Vagina (tissue), 2 donors: ENCODE measurements around the gene FFAR1. TPM values are rescaled to one million over a fixed set of nuclear protein-coding genes. Genes with fewer than 3 reads are reported as not detected.

ENCODE experiments used
- DNase-seq, 2 donors: peaks; one replicate each; pipeline ENCODE4 v3.0.0-alpha.2; 2017; ENCODE audit errors: extremely low spot score in 2 of 2
- H3K27ac ChIP-seq: fragments of 200-600 bp; sonication (generic); one replicate; pipeline ENCODE4 v1.5.1; 2019
- H3K27me3 ChIP-seq: fragments of 200-600 bp; sonication (generic); one replicate; pipeline ENCODE4 v1.5.1; 2019
- H3K36me3 ChIP-seq, 2 donors: fragments of 200-600 bp; sonication (generic); one replicate each; pipeline ENCODE4 v1.5.1; 2017 to 2019
- H3K4me1 ChIP-seq: fragments of 200-600 bp; sonication (generic); one replicate; pipeline ENCODE4 v1.5.1; 2019
- H3K4me3 ChIP-seq, 2 donors: fragments of 200-600 bp; sonication (generic); 1 replicate in 1 of 2; 2 replicates in 1 of 2; pipeline ENCODE4 v1.5.1; 2016 to 2019
- H3K9me3 ChIP-seq: fragments of 200-600 bp; sonication (generic); one replicate; pipeline ENCODE4 v1.5.1; 2019
- CTCF ChIP-seq, 3 experiments: fragments of 450-650 bp in 2 of 3; fragments of 200-600 bp in 1 of 3; sonication (generic) in 1 of 3; IDR thresholded peaks; one replicate each; pipeline ENCODE4 v1.5.1; 2017 to 2019; ENCODE audit warnings: antibody characterized with exemption in 3 of 3, mild to moderate bottlenecking in 2 of 3, moderate library complexity in 2 of 3
- POLR2A ChIP-seq, 2 donors: fragments of 450-650 bp; IDR thresholded peaks; one replicate each; pipeline ENCODE4 v1.6.1; 2017; ENCODE audit warnings: antibody characterized with exemption in 2 of 2, mild to moderate bottlenecking in 2 of 2, moderate library complexity in 2 of 2
- POLR2AphosphoS5 ChIP-seq, 2 donors: sonication (generic); formaldehyde crosslinking; IDR thresholded peaks; one replicate each; pipeline ENCODE4 v1.9.0; 2017; ENCODE audit warnings: antibody characterized with exemption in 2 of 2, mild to moderate bottlenecking in 2 of 2, low read depth in 1 of 2; ENCODE audit not compliant: insufficient read depth in 1 of 2
- intact Hi-C: fragments of 100-400 bp; cut with DNase I; formaldehyde crosslinking; loops from one replicate; pipeline ENCODE4 v1.15.1; 2023
- total RNA-seq: library from RNA; depleted of rRNA; stranded (reverse); fragments of >200 nt; gene quantifications from one replicate; pipeline ENCODE4 v1.2.3, GENCODE V29; 2016

The FFAR1 gene
- total RNA-seq, 1 donor from 2014 or later: not detected

GRCh38 chr19:35340431-35340830, 7.3 kb upstream of the FFAR1 start:
- intact Hi-C loops: no loop called here
- Histone ChIP-seq H3K27ac (no peak overlapping the region), H3K36me3 (no peaks in the 10 kb centered on the region), H3K4me1 (no peaks in the 10 kb centered on the region), H3K9me3 (no peaks in the 10 kb centered on the region), H3K27me3 (no peaks in the 10 kb centered on the region), H3K4me3 (no peak overlapping the region)
- TF ChIP-seq CTCF (IDR thresholded peaks at IDR 0.05): no peak
- TF ChIP-seq POLR2A (IDR thresholded peaks at IDR 0.05): no peak
- no peak for TF ChIP-seq POLR2AphosphoS5 (IDR thresholded peaks at IDR 0.05; ENCODE audit: insufficient read depth in 1 of 2, low read depth in 1 of 2)
- no peak for DNase-seq

- Histone ChIP-seq H3K36me3 (no peaks in the 10 kb centered on the region), H3K4me1 (no peaks in the 10 kb centered on the region), H3K9me3 (no peaks in the 10 kb centered on the region), H3K27me3 (no peaks in the 10 kb centered on the region), H3K27ac (no peak overlapping the region), H3K4me3 (no peak overlapping the region)
- intact Hi-C loops: no loop called here
- TF ChIP-seq CTCF (IDR thresholded peaks at IDR 0.05) (no peak), POLR2A (IDR thresholded peaks at IDR 0.05) (no peak), POLR2AphosphoS5 (IDR thresholded peaks at IDR 0.05; ENCODE audit: insufficient read depth in 1 of 2, low read depth in 1 of 2) (no peak)
- DNase-seq: no peak
Measured at GRCh38 chr19:35341006-35341405, 6.7 kb upstream of the FFAR1 start.

- H3K27ac ChIP-seq: no peak overlapping the region
- H3K4me3 ChIP-seq: no peak overlapping the region
- H3K4me1 ChIP-seq: no peaks in the 10 kb centered on the region
- H3K27me3 ChIP-seq: no peaks in the 10 kb centered on the region
- no peak for TF ChIP-seq POLR2A (IDR thresholded peaks at IDR 0.05)
- intact Hi-C loops: no loop called here
- DNase-seq: no peak
- H3K36me3 ChIP-seq: no peaks in the 10 kb centered on the region
- no peaks in the 10 kb centered on the region for H3K9me3 ChIP-seq
Measured at GRCh38 chr19:35341565-35342225, 6.0 kb upstream of the FFAR1 start.

- no peak overlapping the region for H3K4me3 ChIP-seq
- H3K4me1 ChIP-seq: no peaks in the 10 kb centered on the region
- no peaks in the 10 kb centered on the region for H3K36me3 ChIP-seq
- intact Hi-C loops: no loop called here
- H3K27ac ChIP-seq: no peak overlapping the region
- no peaks in the 10 kb centered on the region for H3K9me3 ChIP-seq
- no peak for TF ChIP-seq CTCF (IDR thresholded peaks at IDR 0.05)
- no peak for TF ChIP-seq POLR2AphosphoS5 (IDR thresholded peaks at IDR 0.05; ENCODE audit: insufficient read depth in 1 of 2, low read depth in 1 of 2)
- no peak for TF ChIP-seq POLR2A (IDR thresholded peaks at IDR 0.05)
- H3K27me3 ChIP-seq: no peaks in the 10 kb centered on the region
- DNase-seq: no peak
Measured at GRCh38 chr19:35342430-35342829, 5.3 kb upstream of the FFAR1 start.

- no peak overlapping the region for H3K27ac ChIP-seq
- intact Hi-C loops: no loop called here
Measured at GRCh38 chr19:35344511-35345031, 3.1 kb upstream of the FFAR1 start.

More at GRCh38 chr19:35344511-35345031, 3.1 kb upstream of the FFAR1 start:
- TF ChIP-seq POLR2AphosphoS5 (IDR thresholded peaks at IDR 0.05; ENCODE audit: insufficient read depth in 1 of 2, low read depth in 1 of 2): no peak
- TF ChIP-seq CTCF (IDR thresholded peaks at IDR 0.05): no peak
- TF ChIP-seq POLR2A (IDR thresholded peaks at IDR 0.05): no peak
- DNase-seq: peak in 1 of 2 donors; percentile 40
- Histone ChIP-seq H3K36me3 (no peaks in the 10 kb centered on the region), H3K4me3 (no peak overlapping the region), H3K4me1 (no peaks in the 10 kb centered on the region), H3K27me3 (no peaks in the 10 kb centered on the region), H3K9me3 (no peaks in the 10 kb centered on the region)
